ENCODE data around the gene ZNF814. TPM values are rescaled to one million over a fixed set of nuclear protein-coding genes. Genes with fewer than 3 reads are reported as not detected.
A peak's percentile ranks its signal among the peaks of the same experiment; 100 is the strongest.

ZNF814 gene
- total RNA-seq, 1 experiment from 2014 or later, result 4.8 TPM

DNA sequence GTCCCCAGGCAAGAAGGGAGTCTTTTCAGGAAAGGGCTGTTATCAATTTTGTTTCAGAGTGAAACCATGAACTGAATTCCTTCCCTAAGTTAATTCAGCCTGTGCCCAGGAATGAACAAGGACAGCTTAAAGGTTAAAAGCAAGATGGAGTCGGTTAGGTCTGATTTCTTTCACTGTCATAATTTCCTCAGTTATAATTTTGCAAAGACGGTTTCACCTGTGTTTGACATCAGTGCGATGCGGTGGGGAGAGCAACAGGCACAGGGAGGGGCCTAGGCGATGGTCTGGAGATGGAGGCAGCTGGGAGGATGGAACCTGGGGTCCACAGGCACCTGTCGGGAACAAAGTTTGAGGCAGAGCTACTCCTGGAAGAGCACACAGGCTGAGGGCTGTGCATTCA is 68.2 kb downstream of the ZNF814 start:
- Histone ChIP-seq H3K4me3 (ENCODE audit: low read depth in 2 of 2, low read length in 2 of 2) (peak overlapping the region; percentile 75 to 92), H3K36me3 (ENCODE audit: control insufficient read depth, insufficient read depth, low read length) (no peaks in the 10 kb centered on the region; the same call in 1 of the 2 replicates), H3K9me3 (ENCODE audit: control insufficient read depth, insufficient read depth, low read depth, low read length) (no peaks in the 10 kb centered on the region), H3K4me1 (ENCODE audit: control insufficient read depth, insufficient read depth, low read length) (peaks cover 5% of the 10 kb centered on the region; the same call in 1 of the 2 replicates), H3K27me3 (ENCODE audit: control insufficient read depth, insufficient read depth, low read length) (no peaks in the 10 kb centered on the region), H3K27ac (ENCODE audit: low read length) (peak overlapping the region; percentile 92)
- in situ Hi-C loops (cut with HindIII; ENCODE audit: low pct_unique_long_range_greater_than_20kb, low sequenced_read_pairs), result no loop called here
- POLR2A ChIA-PET, result no interaction called here
- TF ChIP-seq POLR2AphosphoS5 (IDR thresholded peaks at IDR 0.05; ENCODE audit: low read depth, low read length) (no peak), SIN3A (IDR thresholded peaks at IDR 0.05; ENCODE audit: borderline replicate concordance, insufficient read depth, low read depth, low read length) (no peak)
- TF ChIP-seq, protein P1, sequence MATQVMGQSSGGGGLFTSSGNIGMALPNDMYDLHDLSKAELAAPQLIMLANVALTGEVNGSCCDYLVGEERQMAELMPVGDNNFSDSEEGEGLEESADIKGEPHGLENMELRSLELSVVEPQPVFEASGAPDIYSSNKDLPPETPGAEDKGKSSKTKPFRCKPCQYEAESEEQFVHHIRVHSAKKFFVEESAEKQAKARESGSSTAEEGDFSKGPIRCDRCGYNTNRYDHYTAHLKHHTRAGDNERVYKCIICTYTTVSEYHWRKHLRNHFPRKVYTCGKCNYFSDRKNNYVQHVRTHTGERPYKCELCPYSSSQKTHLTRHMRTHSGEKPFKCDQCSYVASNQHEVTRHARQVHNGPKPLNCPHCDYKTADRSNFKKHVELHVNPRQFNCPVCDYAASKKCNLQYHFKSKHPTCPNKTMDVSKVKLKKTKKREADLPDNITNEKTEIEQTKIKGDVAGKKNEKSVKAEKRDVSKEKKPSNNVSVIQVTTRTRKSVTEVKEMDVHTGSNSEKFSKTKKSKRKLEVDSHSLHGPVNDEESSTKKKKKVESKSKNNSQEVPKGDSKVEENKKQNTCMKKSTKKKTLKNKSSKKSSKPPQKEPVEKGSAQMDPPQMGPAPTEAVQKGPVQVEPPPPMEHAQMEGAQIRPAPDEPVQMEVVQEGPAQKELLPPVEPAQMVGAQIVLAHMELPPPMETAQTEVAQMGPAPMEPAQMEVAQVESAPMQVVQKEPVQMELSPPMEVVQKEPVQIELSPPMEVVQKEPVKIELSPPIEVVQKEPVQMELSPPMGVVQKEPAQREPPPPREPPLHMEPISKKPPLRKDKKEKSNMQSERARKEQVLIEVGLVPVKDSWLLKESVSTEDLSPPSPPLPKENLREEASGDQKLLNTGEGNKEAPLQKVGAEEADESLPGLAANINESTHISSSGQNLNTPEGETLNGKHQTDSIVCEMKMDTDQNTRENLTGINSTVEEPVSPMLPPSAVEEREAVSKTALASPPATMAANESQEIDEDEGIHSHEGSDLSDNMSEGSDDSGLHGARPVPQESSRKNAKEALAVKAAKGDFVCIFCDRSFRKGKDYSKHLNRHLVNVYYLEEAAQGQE (IDR thresholded peaks at IDR 0.05; ENCODE audit: insufficient read depth in 1 of 2, low read depth in 2 of 2, low read length in 1 of 2), result no peak
- TF ChIP-seq, protein P2, sequence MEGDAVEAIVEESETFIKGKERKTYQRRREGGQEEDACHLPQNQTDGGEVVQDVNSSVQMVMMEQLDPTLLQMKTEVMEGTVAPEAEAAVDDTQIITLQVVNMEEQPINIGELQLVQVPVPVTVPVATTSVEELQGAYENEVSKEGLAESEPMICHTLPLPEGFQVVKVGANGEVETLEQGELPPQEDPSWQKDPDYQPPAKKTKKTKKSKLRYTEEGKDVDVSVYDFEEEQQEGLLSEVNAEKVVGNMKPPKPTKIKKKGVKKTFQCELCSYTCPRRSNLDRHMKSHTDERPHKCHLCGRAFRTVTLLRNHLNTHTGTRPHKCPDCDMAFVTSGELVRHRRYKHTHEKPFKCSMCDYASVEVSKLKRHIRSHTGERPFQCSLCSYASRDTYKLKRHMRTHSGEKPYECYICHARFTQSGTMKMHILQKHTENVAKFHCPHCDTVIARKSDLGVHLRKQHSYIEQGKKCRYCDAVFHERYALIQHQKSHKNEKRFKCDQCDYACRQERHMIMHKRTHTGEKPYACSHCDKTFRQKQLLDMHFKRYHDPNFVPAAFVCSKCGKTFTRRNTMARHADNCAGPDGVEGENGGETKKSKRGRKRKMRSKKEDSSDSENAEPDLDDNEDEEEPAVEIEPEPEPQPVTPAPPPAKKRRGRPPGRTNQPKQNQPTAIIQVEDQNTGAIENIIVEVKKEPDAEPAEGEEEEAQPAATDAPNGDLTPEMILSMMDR (IDR thresholded peaks at IDR 0.05), result no peak
- BruUV-seq (replicated peaks), result no TSS peak
- intact Hi-C loops (cut with micrococcal nuclease; ENCODE audit: unreplicated experiment), result loop anchor here (5.0 kb wide), 1 partner anchor 197 kb away; no protein-coding TSS in a partner anchor
- CTCF ChIA-PET, result no interaction called here
- no peak for ATAC-seq
- no peak for DNase-seq (ENCODE audit: low read depth, low spot score)

DNA sequence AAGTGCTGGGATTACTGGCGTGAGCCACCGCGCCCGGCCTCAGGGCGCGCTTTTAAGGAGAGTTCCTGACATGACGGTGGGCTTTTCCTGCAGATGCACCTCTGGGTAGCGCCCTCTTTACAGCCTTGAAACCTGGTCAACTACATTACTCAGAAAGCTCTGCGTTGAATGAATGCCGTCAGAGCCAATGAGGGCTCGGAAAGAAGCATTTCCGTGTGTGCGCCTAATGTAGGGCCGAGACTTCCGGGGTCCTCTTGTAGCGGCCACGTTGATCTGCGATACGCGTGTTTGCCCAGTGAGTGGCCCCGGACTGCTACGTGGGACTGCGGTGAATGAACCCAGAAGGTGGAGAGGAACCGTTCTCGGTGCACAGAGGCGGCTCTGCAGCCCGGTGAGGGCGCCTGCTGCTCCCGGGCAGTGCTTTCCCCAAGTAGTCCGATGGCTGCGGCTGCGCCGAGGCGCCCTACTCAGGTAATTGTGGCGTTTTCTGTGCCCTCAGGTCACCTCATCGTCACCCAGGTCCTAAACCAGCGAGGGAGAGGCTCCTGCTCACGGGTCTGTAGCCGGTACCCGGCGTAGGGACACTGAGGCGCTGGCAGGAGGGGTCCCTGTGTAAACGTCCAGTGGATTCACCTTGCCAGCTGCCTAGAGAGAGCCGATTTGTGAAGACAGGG is 69.2 kb downstream of the ZNF814 start:
- TF ChIP-seq, protein P1 (IDR thresholded peaks at IDR 0.05; ENCODE audit: insufficient read depth in 1 of 2, low read depth in 2 of 2, low read length in 1 of 2), result no peak
- TF ChIP-seq, protein P2 (IDR thresholded peaks at IDR 0.05), result no peak; the same call in 1 of the 2 replicates
- TF ChIP-seq TCF7L2 (IDR thresholded peaks at IDR 0.05; ENCODE audit: low read depth, low read length) (peak; percentile 44; the same call in 1 of the 2 replicates), POLR2AphosphoS5 (IDR thresholded peaks at IDR 0.05; ENCODE audit: low read depth, low read length) (peak; percentile 91), SIN3A (IDR thresholded peaks at IDR 0.05; ENCODE audit: borderline replicate concordance, insufficient read depth, low read depth, low read length) (peak; percentile 81; the same call in 1 of the 2 replicates)
- no TSS peak for BruUV-seq (replicated peaks)
- ChIA-PET CTCF (no interaction called here), POLR2A (interaction anchor here (1.0 kb wide), 1 partner anchor 9 kb away, joined by 3 read pairs; no protein-coding TSS in a partner anchor)
- H3K4me3 ChIP-seq (ENCODE audit: low read depth in 2 of 2, low read length in 2 of 2), result peak overlapping the region; percentile 75 to 92
- no peaks in the 10 kb centered on the region for H3K27me3 ChIP-seq (ENCODE audit: control insufficient read depth, insufficient read depth, low read length)
- DNase-seq (ENCODE audit: low read depth, low spot score) (peak; percentile 86), ATAC-seq (peak; percentile 93)
- H3K36me3 ChIP-seq (ENCODE audit: control insufficient read depth, insufficient read depth, low read length), result no peaks in the 10 kb centered on the region; the same call in 1 of the 2 replicates
- in situ Hi-C loops (cut with HindIII; ENCODE audit: low pct_unique_long_range_greater_than_20kb, low sequenced_read_pairs), result no loop called here
- peak overlapping the region; percentile 92 for H3K27ac ChIP-seq (ENCODE audit: low read length)
- H3K9me3 ChIP-seq (ENCODE audit: control insufficient read depth, insufficient read depth, low read depth, low read length), result no peaks in the 10 kb centered on the region
- peaks cover 10% of the 10 kb centered on the region for H3K4me1 ChIP-seq (ENCODE audit: control insufficient read depth, insufficient read depth, low read length)
- intact Hi-C loops (cut with micrococcal nuclease; ENCODE audit: unreplicated experiment), result loop anchor here (5.0 kb wide), 1 partner anchor 198 kb away; no protein-coding TSS in a partner anchor
